Trophoblast cell (in vitro differentiated cells and primary cell): ENCODE data around the gene TFRC.
"Not testable (repeated sequence)": the region's sequence is repeated elsewhere in the genome, so short reads cannot be mapped to it uniquely, and the experiment has no call there.

Source experiments
- DNase-seq, 2 donors: peaks; one replicate each; pipeline ENCODE4 v3.0.0-alpha.2; 2016
- H2AFZ ChIP-seq: 2 replicates; pipeline ENCODE4 v1.6.1; 2013; ENCODE audit warnings: low read length, moderate library complexity, mild to moderate bottlenecking; ENCODE audit not compliant: insufficient read depth, poor library complexity
- H2AK5ac ChIP-seq: 2 replicates; pipeline ENCODE4 v1.6.1; 2013; ENCODE audit warnings: mild to moderate bottlenecking, low read length
- H2BK120ac ChIP-seq: 2 replicates; pipeline ENCODE4 v1.6.1; 2013; ENCODE audit warnings: low read length, mild to moderate bottlenecking, moderate library complexity; ENCODE audit not compliant: insufficient read depth, poor library complexity
- H2BK12ac ChIP-seq: 2 replicates; pipeline ENCODE4 v1.6.1; 2013; ENCODE audit warnings: mild to moderate bottlenecking, low read length, moderate library complexity
- H2BK5ac ChIP-seq: 2 replicates; pipeline ENCODE4 v1.6.1; 2013; ENCODE audit warnings: low read length, low read depth, moderate library complexity, mild to moderate bottlenecking; ENCODE audit not compliant: poor library complexity
- H3K14ac ChIP-seq: 2 replicates; pipeline ENCODE4 v1.6.1; 2013; ENCODE audit warnings: mild to moderate bottlenecking, low read length
- H3K18ac ChIP-seq: 2 replicates; pipeline ENCODE4 v1.6.1; 2013; ENCODE audit warnings: mild to moderate bottlenecking, low read length
- H3K23ac ChIP-seq: 2 replicates; pipeline ENCODE4 v1.6.1; 2013; ENCODE audit warnings: low read length
- H3K27ac ChIP-seq: 2 replicates; pipeline ENCODE4 v1.5.1; 2013; ENCODE audit warnings: low read depth, mild to moderate bottlenecking, inconsistent platforms, low read length, moderate library complexity
- H3K27me3 ChIP-seq: 2 replicates; pipeline ENCODE4 v1.6.1; 2013; ENCODE audit warnings: inconsistent platforms, mild to moderate bottlenecking, low read length, moderate library complexity; ENCODE audit not compliant: insufficient read depth
- H3K36me3 ChIP-seq, 2 experiments: 1 replicate in 1 of 2; 2 replicates in 1 of 2; pipeline ENCODE4 v1.6.1; 2013; ENCODE audit warnings: low read length in 2 of 2, mild to moderate bottlenecking in 2 of 2, moderate library complexity in 1 of 2; ENCODE audit not compliant: insufficient read depth in 2 of 2, control insufficient read depth in 1 of 2
- H3K4ac ChIP-seq: 2 replicates; pipeline ENCODE4 v1.6.1; 2013; ENCODE audit warnings: low read depth, mild to moderate bottlenecking, low read length, moderate library complexity
- H3K4me1 ChIP-seq, 2 experiments: 1 replicate in 1 of 2; 2 replicates in 1 of 2; pipeline ENCODE4 v1.6.1; 2013; ENCODE audit warnings: low read length in 2 of 2, mild to moderate bottlenecking in 2 of 2, moderate library complexity in 1 of 2; ENCODE audit not compliant: insufficient read depth in 2 of 2, control insufficient read depth in 1 of 2
- H3K4me2 ChIP-seq: 2 replicates; pipeline ENCODE4 v1.6.1; 2013; ENCODE audit warnings: inconsistent platforms, mild to moderate bottlenecking, low read length, moderate library complexity
- H3K4me3 ChIP-seq: 2 replicates; pipeline ENCODE4 v1.5.1; 2013; ENCODE audit warnings: mild to moderate bottlenecking, low read depth, low read length, inconsistent platforms
- H3K79me1 ChIP-seq: one replicate; pipeline ENCODE4 v1.6.1; 2013; ENCODE audit warnings: low read length
- H3K79me2 ChIP-seq: 2 replicates; pipeline ENCODE4 v1.6.1; 2013; ENCODE audit warnings: low read length, mild to moderate bottlenecking; ENCODE audit not compliant: control insufficient read depth, insufficient read depth, poor library complexity
- H3K9ac ChIP-seq: 2 replicates; pipeline ENCODE4 v1.6.1; 2013; ENCODE audit warnings: mild to moderate bottlenecking, low read length
- H3K9me3 ChIP-seq: 2 replicates; pipeline ENCODE4 v1.6.1; 2013; ENCODE audit warnings: low read depth, mild to moderate bottlenecking, control low read depth, inconsistent platforms, low read length; ENCODE audit not compliant: insufficient read depth
- H4K12ac ChIP-seq: 2 replicates; pipeline ENCODE4 v1.6.1; 2013; ENCODE audit warnings: low read depth, mild to moderate bottlenecking, low read length, moderate library complexity
- H4K8ac ChIP-seq: 2 replicates; pipeline ENCODE4 v1.6.1; 2013; ENCODE audit warnings: low read depth, mild to moderate bottlenecking, low read length, moderate library complexity
- H4K91ac ChIP-seq: one replicate; pipeline ENCODE4 v1.6.1; 2013; ENCODE audit warnings: low read depth, mild to moderate bottlenecking, low read length, moderate library complexity
- WGBS: extraction: QIAGEN DNeasy Blood & Tissue Kit; methylation state at CpG from one replicate; pipeline ENCODE4 v1.1.7; 2013; ENCODE audit warnings: missing lambda C conversion rate; ENCODE audit not compliant: insufficient read length, insufficient coverage; ENCODE audit errors: extremely low coverage; 5-methylcytosine and 5-hydroxymethylcytosine counted together

Gene TFRC

GRCh38 chr3:196072313-196072712 lies 9.6 kb downstream of the TFRC start:
- Histone ChIP-seq H3K4ac (no peak overlapping the region), H3K36me3 (peaks cover 20 to 29% of the 10 kb centered on the region in 2 experiments), H3K9ac (no peak overlapping the region), H2BK120ac (no peak overlapping the region), H2BK12ac (no peak overlapping the region), H3K27ac (no peak overlapping the region), H2BK5ac (no peak overlapping the region), H2AK5ac (no peak overlapping the region), H4K91ac (no peak overlapping the region), H4K8ac (no peak overlapping the region), H3K4me1 (no peaks in the 10 kb centered on the region), H3K9me3 (no peaks in the 10 kb centered on the region), H2AFZ (no peak overlapping the region), H3K79me1 (no peaks in the 10 kb centered on the region), H3K23ac (no peak overlapping the region), H3K14ac (no peak overlapping the region), H3K4me3 (no peak overlapping the region), H3K79me2 (no peaks in the 10 kb centered on the region), H3K18ac (no peak overlapping the region), H3K27me3 (no peaks in the 10 kb centered on the region), H3K4me2 (no peak overlapping the region), H4K12ac (no peak overlapping the region)
- DNase-seq: no peak
- WGBS: no CpG with 5 or more reads among the region's 1 CpG

GRCh38 chr3:196068812-196069211 lies 13.1 kb downstream of the TFRC start:
- not testable (repeated sequence) for H3K14ac ChIP-seq, H2AK5ac ChIP-seq, DNase-seq, H3K4me1 ChIP-seq, H4K8ac ChIP-seq, H2BK5ac ChIP-seq, H3K4me3 ChIP-seq, H3K27ac ChIP-seq, H3K4me2 ChIP-seq, H3K9me3 ChIP-seq, H4K12ac ChIP-seq, H3K4ac ChIP-seq, H3K27me3 ChIP-seq, H3K79me2 ChIP-seq, H3K79me1 ChIP-seq, H2AFZ ChIP-seq, H4K91ac ChIP-seq, H2BK12ac ChIP-seq, H3K18ac ChIP-seq, H2BK120ac ChIP-seq, H3K23ac ChIP-seq, H3K9ac ChIP-seq
- H3K36me3 ChIP-seq: peaks cover 22 to 35% of the 10 kb centered on the region in 2 experiments
- WGBS: no CpG with 5 or more reads among the region's 4 CpGs

GRCh38 chr3:196067439-196067838 lies 14.5 kb downstream of the TFRC start:
- Histone ChIP-seq H2BK120ac (no peak overlapping the region), H3K18ac (no peak overlapping the region), H2AFZ (no peak overlapping the region), H2BK5ac (no peak overlapping the region), H3K4ac (no peak overlapping the region), H2BK12ac (no peak overlapping the region), H4K8ac (no peak overlapping the region), H3K79me2 (no peaks in the 10 kb centered on the region), H3K9ac (no peak overlapping the region), H4K12ac (no peak overlapping the region), H3K4me3 (no peak overlapping the region), H3K4me2 (no peak overlapping the region), H3K14ac (no peak overlapping the region), H2AK5ac (no peak overlapping the region), H3K36me3 (peaks cover 22 to 35% of the 10 kb centered on the region in 2 experiments), H3K23ac (no peak overlapping the region), H3K9me3 (no peaks in the 10 kb centered on the region), H4K91ac (no peak overlapping the region), H3K27ac (no peak overlapping the region), H3K79me1 (no peaks in the 10 kb centered on the region), H3K27me3 (no peaks in the 10 kb centered on the region), H3K4me1 (no peaks in the 10 kb centered on the region)
- DNase-seq: no peak
- WGBS: 100% methylated on average over 2 of the region's 3 CpGs

GRCh38 chr3:196063971-196064370 lies 17.9 kb downstream of the TFRC start:
- no peaks in the 10 kb centered on the region for H3K27me3 ChIP-seq
- no peak overlapping the region for H4K91ac ChIP-seq
- no peak overlapping the region for H2BK12ac ChIP-seq
- H3K14ac ChIP-seq: no peak overlapping the region
- no peak overlapping the region for H2AFZ ChIP-seq
- no peak overlapping the region for H4K8ac ChIP-seq
- H3K79me1 ChIP-seq: no peaks in the 10 kb centered on the region
- no peak overlapping the region for H3K18ac ChIP-seq
- H3K9ac ChIP-seq: no peak overlapping the region
- no peaks in the 10 kb centered on the region for H3K79me2 ChIP-seq
- no peak overlapping the region for H2BK5ac ChIP-seq
- no peak overlapping the region for H3K27ac ChIP-seq
- H3K4me1 ChIP-seq: no peaks in the 10 kb centered on the region
- H3K9me3 ChIP-seq: no peaks in the 10 kb centered on the region
- H3K4me2 ChIP-seq: no peak overlapping the region
- no peak overlapping the region for H3K23ac ChIP-seq
- H4K12ac ChIP-seq: no peak overlapping the region
- no peak overlapping the region for H3K4me3 ChIP-seq
- WGBS: no CpG with 5 or more reads among the region's 1 CpG
- H2AK5ac ChIP-seq: no peak overlapping the region
- no peak for DNase-seq
- no peak overlapping the region for H3K4ac ChIP-seq
- H3K36me3 ChIP-seq: peaks cover 31 to 37% of the 10 kb centered on the region in 2 experiments
- no peak overlapping the region for H2BK120ac ChIP-seq
